ENCODE results near the gene TAF1C. TPM values are rescaled to one million over a fixed set of nuclear protein-coding genes. Genes with fewer than 3 reads are reported as not detected.

TAF1C gene
- total RNA-seq, 1 experiment from 2014 or later: 79.7 TPM

- CTCF ChIA-PET: no interaction called here
- no peak for DNase-seq
- no peaks in the 10 kb centered on the region for H3K27me3 Mint-ChIP-seq (ENCODE audit: insufficient read depth, unreplicated experiment)
- peaks cover 7% of the 10 kb centered on the region; the same call in 1 of the 2 replicates for H3K9me3 ChIP-seq
- no peak overlapping the region for H3K4me3 Mint-ChIP-seq (ENCODE audit: unreplicated experiment)
- no peak overlapping the region for H3K4me3 ChIP-seq (ENCODE audit: low read depth, low read length)
- H3K36me3 ChIP-seq (ENCODE audit: control insufficient read depth, insufficient read depth, low read length): no peaks in the 10 kb centered on the region
- no peaks in the 10 kb centered on the region for H3K27me3 ChIP-seq (replicated peaks; ENCODE audit: control insufficient read depth, insufficient read depth, low read length)
- POLR2A ChIA-PET: no interaction called here
- peak in 1 of 2 experiments; percentile 9 for TF ChIP-seq CTCF (IDR thresholded peaks at IDR 0.05; ENCODE audit: insufficient read depth in 1 of 2, low read depth in 1 of 2, low read length in 1 of 2, severe bottlenecking in 1 of 2, unreplicated experiment in 1 of 2)
- H3K4me1 Mint-ChIP-seq (ENCODE audit: low read depth, unreplicated experiment): no peaks in the 10 kb centered on the region
- H3K4me1 ChIP-seq: no peaks in the 10 kb centered on the region
- no peaks in the 10 kb centered on the region for H3K36me3 Mint-ChIP-seq (ENCODE audit: insufficient read depth, unreplicated experiment)
- no peaks in the 10 kb centered on the region for H3K9me3 Mint-ChIP-seq (ENCODE audit: unreplicated experiment)
- intact Hi-C loops (cut with micrococcal nuclease; ENCODE audit: unreplicated experiment): no loop called here
- H3K27ac Mint-ChIP-seq (ENCODE audit: unreplicated experiment): no peak overlapping the region
- no TSS peak for BruUV-seq (replicated peaks)
Measured at GRCh38 chr16:84209989-84210388, 23.1 kb upstream of the TAF1C start.

- Mint-ChIP-seq H3K4me1 (ENCODE audit: low read depth, unreplicated experiment) (no peaks in the 10 kb centered on the region), H3K27ac (ENCODE audit: unreplicated experiment) (no peak overlapping the region), H3K27me3 (ENCODE audit: insufficient read depth, unreplicated experiment) (no peaks in the 10 kb centered on the region), H3K9me3 (ENCODE audit: unreplicated experiment) (no peaks in the 10 kb centered on the region), H3K36me3 (ENCODE audit: insufficient read depth, unreplicated experiment) (no peaks in the 10 kb centered on the region), H3K4me3 (ENCODE audit: unreplicated experiment) (no peak overlapping the region)
- H3K9me3 ChIP-seq: peaks cover 7% of the 10 kb centered on the region; the same call in 1 of the 2 replicates
- no peaks in the 10 kb centered on the region for H3K36me3 ChIP-seq (ENCODE audit: control insufficient read depth, insufficient read depth, low read length)
- CTCF ChIA-PET: interaction anchor here (0.7 to 1.7 kb wide), 2 partner anchors 21 to 38 kb away, joined by 3 to 5 read pairs; partner anchors contain the start of gene TAF1C
- H3K4me3 ChIP-seq (ENCODE audit: low read depth, low read length): no peak overlapping the region
- DNase-seq: no peak
- POLR2A ChIA-PET: no interaction called here
- no peak for TF ChIP-seq CTCF (IDR thresholded peaks at IDR 0.05; ENCODE audit: insufficient read depth in 1 of 2, low read depth in 1 of 2, low read length in 1 of 2, severe bottlenecking in 1 of 2, unreplicated experiment in 1 of 2)
- H3K4me1 ChIP-seq: no peaks in the 10 kb centered on the region
- intact Hi-C loops (cut with micrococcal nuclease; ENCODE audit: unreplicated experiment): no loop called here
- no TSS peak for BruUV-seq (replicated peaks)
- H3K27me3 ChIP-seq (replicated peaks; ENCODE audit: control insufficient read depth, insufficient read depth, low read length): no peaks in the 10 kb centered on the region
Measured at GRCh38 chr16:84207879-84208278, 21.0 kb upstream of the TAF1C start.

GRCh38 chr16:84207251-84207650 is 20.4 kb upstream of the TAF1C start:
- Histone ChIP-seq H3K9me3 (peaks cover 7% of the 10 kb centered on the region; the same call in 1 of the 2 replicates), H3K4me1 (no peaks in the 10 kb centered on the region), H3K27me3 (replicated peaks; ENCODE audit: control insufficient read depth, insufficient read depth, low read length) (no peaks in the 10 kb centered on the region), H3K36me3 (ENCODE audit: control insufficient read depth, insufficient read depth, low read length) (no peaks in the 10 kb centered on the region), H3K4me3 (ENCODE audit: low read depth, low read length) (no peak overlapping the region)
- no peak for DNase-seq
- no peaks in the 10 kb centered on the region for H3K27me3 Mint-ChIP-seq (ENCODE audit: insufficient read depth, unreplicated experiment)
- no TSS peak for BruUV-seq (replicated peaks)
- intact Hi-C loops (cut with micrococcal nuclease; ENCODE audit: unreplicated experiment): no loop called here
- H3K4me1 Mint-ChIP-seq (ENCODE audit: low read depth, unreplicated experiment): no peaks in the 10 kb centered on the region
- no peak overlapping the region for H3K27ac Mint-ChIP-seq (ENCODE audit: unreplicated experiment)
- no peak overlapping the region for H3K4me3 Mint-ChIP-seq (ENCODE audit: unreplicated experiment)
- H3K9me3 Mint-ChIP-seq (ENCODE audit: unreplicated experiment): no peaks in the 10 kb centered on the region
- ChIA-PET CTCF (interaction anchor here (0.7 to 1.7 kb wide), 2 partner anchors 20 to 39 kb away, joined by 3 to 5 read pairs; partner anchors contain the start of gene TAF1C), POLR2A (no interaction called here)
- no peak for TF ChIP-seq CTCF (IDR thresholded peaks at IDR 0.05; ENCODE audit: insufficient read depth in 1 of 2, low read depth in 1 of 2, low read length in 1 of 2, severe bottlenecking in 1 of 2, unreplicated experiment in 1 of 2)
- no peaks in the 10 kb centered on the region for H3K36me3 Mint-ChIP-seq (ENCODE audit: insufficient read depth, unreplicated experiment)
